Activated naive CD4-positive, alpha-beta T cell treated with Interleukin-2 at 50 U/mL for 16 hours (primary cell): ENCODE data around the gene FARP1.
"Not testable (repeated sequence)": the region's sequence is repeated elsewhere in the genome, so short reads cannot be mapped to it uniquely, and the experiment has no call there.

Experiments
- DNase-seq: peaks from one replicate; pipeline ENCODE4 v3.0.0-alpha.2; 2020

Gene FARP1

DNA sequence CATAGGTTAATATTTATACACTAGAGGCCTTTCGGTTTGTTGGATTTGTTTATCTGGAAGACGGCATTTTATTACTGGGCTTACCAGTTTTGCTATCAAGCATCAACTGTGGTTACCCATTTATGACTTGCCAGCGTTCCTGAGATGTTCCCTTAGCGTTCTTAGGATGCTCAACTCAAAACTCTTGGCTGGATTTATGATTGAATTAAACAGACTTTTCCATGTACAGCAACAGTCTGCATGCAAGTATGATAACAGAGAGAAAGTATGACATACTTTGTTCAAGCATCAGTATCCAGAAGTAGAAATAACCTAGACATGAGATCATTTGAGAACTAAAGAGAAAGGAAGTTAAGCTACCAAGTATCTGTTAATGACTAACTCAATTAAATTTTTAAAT is 64.1 kb downstream of the FARP1 start:
- no peak for DNase-seq

- no peak for DNase-seq
Measured at GRCh38 chr13:98207416-98207815, 64.5 kb downstream of the FARP1 start.

GRCh38 chr13:98208606-98209005 is 65.7 kb downstream of the FARP1 start:
- no peak for DNase-seq

DNA sequence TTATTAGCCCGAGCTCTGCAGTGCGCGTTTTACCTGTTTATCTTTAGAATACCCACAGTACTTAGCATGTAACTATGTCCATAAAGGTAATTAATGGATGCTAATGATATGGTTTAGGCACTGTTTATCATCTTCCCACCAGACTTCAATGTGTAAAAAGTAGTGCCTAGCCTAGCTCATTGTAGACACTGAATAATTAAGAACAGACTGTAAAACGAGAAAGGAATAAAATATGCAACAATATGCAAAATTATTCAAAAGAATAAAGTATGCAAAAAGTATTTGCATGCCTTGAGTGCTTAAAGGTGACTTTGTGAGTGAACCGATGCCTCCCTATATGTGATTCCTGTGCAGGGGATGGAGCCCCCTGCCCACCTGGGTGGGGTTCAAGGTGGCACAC is 69.9 kb downstream of the FARP1 start:
- no peak for DNase-seq

DNA sequence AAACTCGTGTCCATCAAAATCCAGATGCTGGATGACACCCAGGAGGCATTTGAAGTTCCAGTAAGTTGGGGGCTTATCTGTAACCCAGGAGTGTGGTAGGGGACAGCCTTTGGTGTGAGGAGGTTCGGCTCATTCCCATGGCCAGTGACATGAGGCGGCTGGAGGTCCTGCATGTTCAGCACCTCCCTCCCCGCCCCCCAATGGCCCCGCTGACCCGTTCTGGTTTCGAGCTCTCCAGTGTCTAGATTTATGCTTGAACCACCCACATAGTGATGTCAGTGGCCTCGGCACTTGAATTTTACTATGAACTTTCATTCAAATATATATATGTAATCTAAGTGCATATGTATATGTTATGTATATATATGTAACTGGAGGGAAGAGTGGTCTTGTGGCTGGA is 70.5 kb downstream of the FARP1 start:
- no peak for DNase-seq

GRCh38 chr13:98214008-98214643 is 71.2 kb downstream of the FARP1 start:
- no peak for DNase-seq

DNA sequence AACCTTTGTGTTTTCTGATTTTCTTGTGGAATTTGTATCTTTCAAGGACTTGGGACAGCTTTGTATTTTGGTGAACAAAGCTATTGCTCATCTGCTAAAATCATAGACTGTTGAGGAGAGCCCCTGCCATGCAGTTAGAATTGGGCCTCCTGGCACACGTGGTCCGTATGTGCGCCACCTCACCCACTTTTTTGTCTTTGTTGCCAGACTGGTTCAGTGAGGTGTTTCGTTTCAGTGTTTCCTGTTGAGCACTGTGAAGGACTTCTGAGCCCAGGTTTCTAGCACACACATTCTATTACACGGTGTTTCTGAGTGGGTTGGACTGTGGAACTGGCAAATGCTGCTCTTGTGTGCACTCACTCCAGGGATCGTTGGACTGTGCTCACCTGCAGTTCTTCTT is 71.8 kb downstream of the FARP1 start:
- no peak for DNase-seq

DNA sequence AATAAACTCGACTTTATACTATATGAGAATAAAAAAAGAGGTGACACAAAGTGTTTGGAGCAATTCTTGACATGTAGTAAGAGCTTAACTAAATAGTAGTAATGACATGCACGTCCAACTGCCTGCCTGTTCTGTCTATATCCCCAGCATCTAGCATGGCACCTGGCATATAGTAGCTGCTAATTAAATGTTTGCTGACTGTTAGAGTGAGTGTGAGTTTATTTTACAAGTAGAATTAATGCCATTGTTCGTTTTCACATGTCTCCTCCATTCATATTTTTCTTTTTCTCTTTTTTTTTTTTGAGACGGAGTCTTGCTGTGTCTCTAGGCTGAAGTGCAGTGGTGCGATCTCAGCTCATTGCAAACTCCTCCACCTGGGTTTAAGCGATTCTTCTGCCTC is 72.6 kb downstream of the FARP1 start:
- no peak for DNase-seq

GRCh38 chr13:98216135-98216565 is 73.3 kb downstream of the FARP1 start:
- DNase-seq: no peak

GRCh38 chr13:98216711-98217285 is 73.9 kb downstream of the FARP1 start:
- DNase-seq: no peak

DNA sequence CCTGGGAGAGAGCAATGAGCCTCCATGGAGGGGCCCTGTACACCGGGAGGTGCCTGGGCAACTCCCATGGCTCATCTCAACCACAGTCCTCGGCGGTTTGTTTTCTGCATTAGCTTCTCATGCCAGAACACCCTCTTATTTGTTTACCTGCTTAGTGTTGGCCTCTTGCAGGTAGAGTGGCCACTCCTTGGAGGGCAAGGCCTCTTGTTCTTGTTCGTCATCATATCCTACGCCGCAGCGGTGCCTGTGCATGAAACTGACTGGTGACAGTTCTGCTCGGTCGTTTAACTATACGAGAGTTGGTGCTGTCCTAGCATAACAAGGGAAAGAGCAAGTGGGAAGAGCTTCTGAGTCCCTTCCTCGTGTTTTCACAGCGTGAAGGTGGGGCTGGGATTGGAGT is 74.7 kb downstream of the FARP1 start:
- no peak for DNase-seq

- DNase-seq: no peak
Measured at GRCh38 chr13:98219685-98220084, 76.8 kb downstream of the FARP1 start.

GRCh38 chr13:98220271-98220791 is 77.4 kb downstream of the FARP1 start:
- DNase-seq: no peak

DNA sequence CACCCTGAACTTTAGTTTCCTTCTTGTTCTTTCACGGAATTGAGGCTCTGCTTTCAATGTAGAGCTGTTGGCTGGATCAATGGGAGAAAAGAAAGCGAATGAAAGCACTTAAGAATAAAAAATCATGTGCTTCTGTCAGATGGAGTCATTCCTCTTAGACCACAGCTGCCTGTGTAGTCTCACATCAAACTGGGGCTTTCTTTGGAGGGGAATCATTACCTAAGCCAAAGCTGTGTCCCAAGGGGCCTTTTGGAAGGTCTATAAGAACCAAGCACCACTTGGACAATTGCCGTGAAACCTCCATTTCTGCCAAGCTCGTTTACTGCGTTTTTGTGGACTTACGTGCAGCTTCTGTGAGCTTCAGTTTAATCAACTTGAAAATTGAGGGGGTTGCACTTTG is 78.3 kb downstream of the FARP1 start:
- DNase-seq: no peak

DNA sequence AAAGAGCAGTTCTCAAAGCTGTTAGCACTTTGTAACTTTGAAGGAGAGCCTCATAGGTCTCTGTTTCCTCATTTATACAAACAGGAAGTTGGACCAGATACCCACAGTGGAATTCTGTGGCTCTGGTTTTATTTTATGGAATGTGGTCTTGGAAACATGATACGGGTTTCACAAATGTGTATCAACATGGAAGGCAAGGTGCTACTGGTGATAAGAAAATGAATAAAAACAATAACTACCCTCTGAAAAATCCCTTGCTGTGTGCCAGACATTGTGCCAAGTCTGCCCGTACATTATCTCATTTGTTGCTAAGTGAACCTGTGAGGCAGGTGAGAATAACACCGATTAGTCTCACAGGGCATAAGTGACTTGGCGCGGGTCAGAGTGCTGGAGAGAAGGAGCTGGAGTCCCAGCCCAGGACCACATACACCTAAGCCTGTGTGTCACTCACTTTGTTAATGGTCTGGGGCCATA is 79.2 kb downstream of the FARP1 start:
- no peak for DNase-seq

- no peak for DNase-seq
Measured at GRCh38 chr13:98222816-98223215, 79.9 kb downstream of the FARP1 start.

DNA sequence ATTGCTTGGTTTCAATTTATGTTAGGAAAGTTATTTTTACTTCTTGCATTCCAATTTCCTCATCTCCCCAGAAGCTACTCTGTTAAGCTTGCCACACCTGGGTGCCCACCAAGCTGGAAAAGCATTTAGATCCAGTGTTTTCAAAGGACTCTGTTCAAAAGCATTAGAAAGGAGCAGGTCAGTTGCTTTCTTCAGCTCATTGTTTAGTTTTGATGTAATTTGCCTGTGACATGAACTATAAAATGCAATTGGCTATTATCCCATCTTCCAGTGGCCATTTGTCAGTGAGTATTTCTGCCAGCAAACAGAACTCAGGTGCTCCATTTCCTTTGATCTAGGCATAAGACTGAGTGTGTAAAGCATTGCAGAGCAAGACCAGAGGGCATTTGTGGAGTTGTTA is 80.8 kb downstream of the FARP1 start:
- DNase-seq: no peak

- DNase-seq: no peak
Measured at GRCh38 chr13:98224557-98224956, 81.7 kb downstream of the FARP1 start.

DNA sequence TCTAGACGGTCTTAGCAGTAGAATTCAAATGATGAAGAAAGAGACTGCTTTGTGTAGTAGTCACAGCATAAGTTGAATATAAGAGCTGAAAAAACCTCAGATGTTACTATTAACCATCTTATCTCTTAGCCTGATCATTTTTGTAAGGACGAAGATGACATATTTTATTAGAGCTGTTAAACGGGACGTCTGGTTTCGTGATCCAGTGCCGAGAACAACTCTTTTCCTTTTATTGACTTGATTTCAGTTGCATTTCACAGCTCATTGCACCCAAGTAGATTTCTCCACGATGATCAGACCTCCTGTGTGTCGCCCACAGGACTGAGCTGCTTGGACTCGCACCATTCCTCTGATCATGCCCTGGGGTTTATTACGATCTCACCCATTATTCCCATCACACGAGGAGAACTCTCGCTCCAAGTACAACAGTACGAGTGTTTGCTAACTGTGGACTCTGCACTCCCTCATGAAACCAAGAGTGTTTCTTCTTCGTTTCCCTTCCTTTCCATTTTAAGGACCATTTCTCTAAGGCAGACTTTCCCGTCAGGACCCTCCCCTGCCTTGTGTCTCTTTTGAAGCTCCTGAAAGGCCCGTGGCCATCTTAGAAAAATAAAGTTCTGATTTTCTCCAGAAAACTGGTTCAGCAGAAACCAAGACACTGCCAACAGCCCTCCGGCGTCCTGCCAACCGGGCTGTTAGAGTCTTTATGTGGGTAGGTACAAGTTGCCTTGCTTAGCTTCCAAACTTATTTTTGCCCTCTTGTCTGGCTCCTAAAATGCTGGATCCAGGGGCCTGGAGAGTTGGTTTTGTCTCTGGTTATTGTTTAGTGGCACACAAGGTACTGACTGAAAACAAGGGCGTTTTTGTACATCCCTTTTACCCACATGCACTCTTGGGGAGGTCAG is 82.4 kb downstream of the FARP1 start:
- DNase-seq: no peak

- DNase-seq: no peak
Measured at GRCh38 chr13:98226496-98226895, 83.6 kb downstream of the FARP1 start.

GRCh38 chr13:98228661-98229341 is 85.9 kb downstream of the FARP1 start:
- DNase-seq: no peak

DNA sequence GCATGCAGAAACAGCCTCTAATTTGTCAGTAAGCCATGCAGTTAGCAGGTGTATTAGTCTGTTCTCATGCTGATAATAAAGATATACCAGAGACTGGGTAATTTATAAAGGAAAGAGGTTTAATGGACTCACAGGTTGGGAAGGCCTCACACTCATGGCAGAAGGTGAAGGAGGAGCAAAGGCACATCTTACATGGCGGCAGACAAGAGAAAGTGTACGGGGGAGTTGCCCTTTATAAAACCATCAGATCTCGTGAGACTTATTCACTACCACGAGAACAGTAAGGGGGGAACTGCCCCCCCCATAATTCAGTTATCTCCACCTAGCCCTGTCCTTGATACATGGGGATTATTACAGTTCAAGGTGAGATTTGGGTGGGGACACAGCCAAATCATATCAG is 87.9 kb downstream of the FARP1 start:
- not testable (repeated sequence) for DNase-seq

GRCh38 chr13:98232456-98232855 is 89.6 kb downstream of the FARP1 start:
- DNase-seq: no peak
